Measurements from ENCODE around the gene FUT7. TPM values are rescaled to one million over a fixed set of nuclear protein-coding genes. Genes with fewer than 3 reads are reported as not detected.

Gene FUT7
- total RNA-seq, 2 experiments from 2014 or later, result not detected

GRCh38 chr9:137044037-137044436 lies 12.1 kb upstream of the FUT7 start:
- H3K4me1 Mint-ChIP-seq (ENCODE audit: low read depth), result peaks cover 9% of the 10 kb centered on the region

GRCh38 chr9:137042751-137043727 lies 11.2 kb upstream of the FUT7 start:
- Mint-ChIP-seq H3K27ac (no peak overlapping the region), H3K27me3 (ENCODE audit: low read depth) (peaks cover 34% of the 10 kb centered on the region), H3K4me1 (ENCODE audit: low read depth) (peaks cover 9% of the 10 kb centered on the region), H3K9me3 (no peaks in the 10 kb centered on the region), H3K36me3 (ENCODE audit: low read depth) (no peaks in the 10 kb centered on the region), H3K4me3 (no peak overlapping the region)
- DNase-seq, result no peak
- CTCF ChIA-PET, result interaction anchor here (2.1 to 2.2 kb wide), 2 partner anchors 8 to 14 kb away, joined by 5 to 13 read pairs; no protein-coding TSS in a partner anchor
- intact Hi-C loops (cut with micrococcal nuclease), result no loop called here

More at GRCh38 chr9:137044037-137044436, 12.1 kb upstream of the FUT7 start:
- intact Hi-C loops (cut with micrococcal nuclease), result no loop called here
- CTCF ChIA-PET, result interaction anchor here (1.1 to 2.2 kb wide), 3 partner anchors 9 to 20 kb away, joined by 3 to 13 read pairs (median 7); no protein-coding TSS in a partner anchor
- Mint-ChIP-seq H3K27me3 (ENCODE audit: low read depth) (peaks cover 36% of the 10 kb centered on the region), H3K27ac (no peak overlapping the region), H3K36me3 (ENCODE audit: low read depth) (no peaks in the 10 kb centered on the region), H3K9me3 (no peaks in the 10 kb centered on the region), H3K4me3 (no peak overlapping the region)
- no peak for DNase-seq

- CTCF ChIA-PET, result no interaction called here
- Mint-ChIP-seq H3K36me3 (ENCODE audit: low read depth) (no peaks in the 10 kb centered on the region), H3K4me3 (no peak overlapping the region), H3K4me1 (ENCODE audit: low read depth) (peaks cover 6% of the 10 kb centered on the region), H3K9me3 (no peaks in the 10 kb centered on the region), H3K27ac (no peak overlapping the region), H3K27me3 (ENCODE audit: low read depth) (peaks cover 18% of the 10 kb centered on the region)
- DNase-seq, result no peak
- intact Hi-C loops (cut with micrococcal nuclease), result no loop called here
Observed at GRCh38 chr9:137041124-137041523, 9.2 kb upstream of the FUT7 start.

GRCh38 chr9:137040568-137040967 lies 8.7 kb upstream of the FUT7 start:
- Mint-ChIP-seq H3K27me3 (ENCODE audit: low read depth) (peaks cover 18% of the 10 kb centered on the region), H3K4me3 (no peak overlapping the region), H3K36me3 (ENCODE audit: low read depth) (no peaks in the 10 kb centered on the region), H3K4me1 (ENCODE audit: low read depth) (peaks cover 6% of the 10 kb centered on the region), H3K27ac (no peak overlapping the region), H3K9me3 (no peaks in the 10 kb centered on the region)
- no peak for DNase-seq
- CTCF ChIA-PET, result no interaction called here
- intact Hi-C loops (cut with micrococcal nuclease), result no loop called here

- CTCF ChIA-PET, result interaction anchor here (0.7 to 2.5 kb wide), 4 partner anchors 9 to 28 kb away, joined by 3 to 12 read pairs (median 4); no protein-coding TSS in a partner anchor
Observed at GRCh38 chr9:137039611-137040366, 7.9 kb upstream of the FUT7 start.

GRCh38 chr9:137038916-137039315 lies 7.0 kb upstream of the FUT7 start:
- Mint-ChIP-seq H3K4me3 (no peak overlapping the region), H3K9me3 (no peaks in the 10 kb centered on the region), H3K27me3 (ENCODE audit: low read depth) (peaks cover 6% of the 10 kb centered on the region), H3K4me1 (ENCODE audit: low read depth) (peaks cover 10% of the 10 kb centered on the region), H3K27ac (no peak overlapping the region), H3K36me3 (ENCODE audit: low read depth) (no peaks in the 10 kb centered on the region)
- intact Hi-C loops (cut with micrococcal nuclease), result no loop called here
- CTCF ChIA-PET, result interaction anchor here (1.7 to 2.5 kb wide), 3 partner anchors 10 to 29 kb away, joined by 4 to 12 read pairs (median 5); no protein-coding TSS in a partner anchor
- no peak for DNase-seq

More at GRCh38 chr9:137039611-137040366, 7.9 kb upstream of the FUT7 start:
- Mint-ChIP-seq H3K27ac (no peak overlapping the region), H3K9me3 (no peaks in the 10 kb centered on the region), H3K36me3 (ENCODE audit: low read depth) (no peaks in the 10 kb centered on the region), H3K4me3 (no peak overlapping the region), H3K27me3 (ENCODE audit: low read depth) (peaks cover 14% of the 10 kb centered on the region), H3K4me1 (ENCODE audit: low read depth) (peaks cover 7% of the 10 kb centered on the region)
- DNase-seq, result no peak
- intact Hi-C loops (cut with micrococcal nuclease), result no loop called here

GRCh38 chr9:137037483-137037882 lies 5.6 kb upstream of the FUT7 start:
- no peak overlapping the region for H3K4me3 Mint-ChIP-seq

GRCh38 chr9:137037035-137037434 lies 5.1 kb upstream of the FUT7 start:
- H3K9me3 Mint-ChIP-seq, result no peaks in the 10 kb centered on the region
- no peak overlapping the region for H3K4me3 Mint-ChIP-seq
- intact Hi-C loops (cut with micrococcal nuclease), result no loop called here
- peaks cover 17% of the 10 kb centered on the region for H3K4me1 Mint-ChIP-seq (ENCODE audit: low read depth)
- H3K27me3 Mint-ChIP-seq (ENCODE audit: low read depth), result no peaks in the 10 kb centered on the region
- CTCF ChIA-PET, result interaction anchor here (0.8 to 5.0 kb wide), 3 partner anchors 9 to 89 kb away, joined by 4 to 48 read pairs (median 30); partner anchors contain the start of gene NPDC1
- no peaks in the 10 kb centered on the region for H3K36me3 Mint-ChIP-seq (ENCODE audit: low read depth)
- H3K27ac Mint-ChIP-seq, result no peak overlapping the region
- DNase-seq, result no peak

More at GRCh38 chr9:137037483-137037882, 5.6 kb upstream of the FUT7 start:
- H3K27ac Mint-ChIP-seq, result no peak overlapping the region
- H3K27me3 Mint-ChIP-seq (ENCODE audit: low read depth), result no peaks in the 10 kb centered on the region
- H3K9me3 Mint-ChIP-seq, result no peaks in the 10 kb centered on the region
- DNase-seq, result no peak
- no peaks in the 10 kb centered on the region for H3K36me3 Mint-ChIP-seq (ENCODE audit: low read depth)
- CTCF ChIA-PET, result interaction anchor here (0.6 to 5.0 kb wide), 4 partner anchors 8 to 124 kb away, joined by 3 to 48 read pairs (median 21); no protein-coding TSS in a partner anchor
- H3K4me1 Mint-ChIP-seq (ENCODE audit: low read depth), result peaks cover 14% of the 10 kb centered on the region
- intact Hi-C loops (cut with micrococcal nuclease), result no loop called here

- DNase-seq, result no peak
- H3K4me3 Mint-ChIP-seq, result no peak overlapping the region
- intact Hi-C loops (cut with micrococcal nuclease), result loop anchor here (1.0 to 2.0 kb wide), 6 partner anchors 31 to 249 kb away; partner anchors contain the start of genes AJM1, SAPCD2 and TMEM141
- no peak overlapping the region for H3K27ac Mint-ChIP-seq
- H3K36me3 Mint-ChIP-seq (ENCODE audit: low read depth), result no peaks in the 10 kb centered on the region
- no peaks in the 10 kb centered on the region for H3K9me3 Mint-ChIP-seq
- H3K4me1 Mint-ChIP-seq (ENCODE audit: low read depth), result peaks cover 21% of the 10 kb centered on the region
- H3K27me3 Mint-ChIP-seq (ENCODE audit: low read depth), result peaks cover 2% of the 10 kb centered on the region
- CTCF ChIA-PET, result interaction anchor here (0.7 to 5.0 kb wide), 19 partner anchors 8 to 306 kb away, joined by 3 to 48 read pairs (median 6); partner anchors contain the start of genes NPDC1, SAPCD2 and TMEM141
Observed at GRCh38 chr9:137035937-137036336, 4.0 kb upstream of the FUT7 start.

- no peak overlapping the region for H3K27ac Mint-ChIP-seq
- no peaks in the 10 kb centered on the region for H3K9me3 Mint-ChIP-seq
- no peak overlapping the region for H3K4me3 Mint-ChIP-seq
- peaks cover 2% of the 10 kb centered on the region for H3K27me3 Mint-ChIP-seq (ENCODE audit: low read depth)
- H3K36me3 Mint-ChIP-seq (ENCODE audit: low read depth), result no peaks in the 10 kb centered on the region
- no peak for DNase-seq
- H3K4me1 Mint-ChIP-seq (ENCODE audit: low read depth), result peaks cover 25% of the 10 kb centered on the region
- intact Hi-C loops (cut with micrococcal nuclease), result loop anchor here (1.0 to 2.0 kb wide), 6 partner anchors 31 to 248 kb away; partner anchors contain the start of genes AJM1, SAPCD2 and TMEM141
- CTCF ChIA-PET, result interaction anchor here (0.7 to 5.0 kb wide), 38 partner anchors 9 to 308 kb away, joined by 3 to 48 read pairs (median 4); partner anchors contain the start of genes MAN1B1, NELFB, NPDC1 and SAPCD2
Observed at GRCh38 chr9:137035507-137035834, 3.6 kb upstream of the FUT7 start.

GRCh38 chr9:137034709-137035506 lies 3.0 kb upstream of the FUT7 start:
- H3K36me3 Mint-ChIP-seq (ENCODE audit: low read depth), result no peaks in the 10 kb centered on the region
- H3K27me3 Mint-ChIP-seq (ENCODE audit: low read depth), result peaks cover 2% of the 10 kb centered on the region
- DNase-seq, result peak; percentile 93
- CTCF ChIA-PET, result interaction anchor here (0.6 to 5.0 kb wide), 45 partner anchors 9 to 308 kb away, joined by 3 to 48 read pairs (median 4); partner anchors contain the start of genes AJM1, MAN1B1, NELFB and NPDC1
- peaks cover 30% of the 10 kb centered on the region for H3K4me1 Mint-ChIP-seq (ENCODE audit: low read depth)
- peak overlapping the region; percentile 59 for H3K4me3 Mint-ChIP-seq
- no peaks in the 10 kb centered on the region for H3K9me3 Mint-ChIP-seq
- H3K27ac Mint-ChIP-seq, result peak overlapping the region; percentile 79
- intact Hi-C loops (cut with micrococcal nuclease), result loop anchor here (1.0 to 2.0 kb wide), 6 partner anchors 30 to 248 kb away; partner anchors contain the start of genes AJM1, SAPCD2 and TMEM141

Data from activated naive CD4-positive, alpha-beta T cell treated with anti-CD3 and anti-CD28 coated beads for 36 hours (primary cell).